IPS-NIHi7 (cell line): ENCODE measurements around the gene SESN3.
A peak's percentile ranks its signal among the peaks of the same experiment; 100 is the strongest.
"Not testable (repeated sequence)": the region's sequence is repeated elsewhere in the genome, so short reads cannot be mapped to it uniquely, and the experiment has no call there.

ENCODE experiments used
- DNase-seq: peaks from one replicate; pipeline ENCODE4 v3.0.0; 2012; ENCODE audit warnings: mixed read lengths; ENCODE audit errors: extremely low spot score

The SESN3 gene

GRCh38 chr11:95153857-95154246 lies 77.2 kb downstream of the SESN3 start:
- no peak for DNase-seq

- no peak for DNase-seq
Measured at GRCh38 chr11:95152876-95153856, 77.8 kb downstream of the SESN3 start.

GRCh38 chr11:95150956-95151684 lies 79.9 kb downstream of the SESN3 start:
- peak; percentile 93 for DNase-seq

GRCh38 chr11:95149651-95150364 lies 81.2 kb downstream of the SESN3 start:
- DNase-seq: peak; percentile 77

GRCh38 chr11:95148938-95149337 lies 82.1 kb downstream of the SESN3 start:
- DNase-seq: no peak

- DNase-seq: no peak
Measured at GRCh38 chr11:95148406-95148805, 82.6 kb downstream of the SESN3 start.

GRCh38 chr11:95147364-95147905 lies 83.6 kb downstream of the SESN3 start:
- no peak for DNase-seq

- DNase-seq: no peak
Measured at GRCh38 chr11:95145430-95146060, 85.5 kb downstream of the SESN3 start.

GRCh38 chr11:95144313-95145235 lies 86.4 kb downstream of the SESN3 start:
- no peak for DNase-seq

- DNase-seq: no peak
Measured at GRCh38 chr11:95143106-95143681, 87.8 kb downstream of the SESN3 start.

GRCh38 chr11:95142431-95142830 lies 88.6 kb downstream of the SESN3 start:
- no peak for DNase-seq

- DNase-seq: no peak
Measured at GRCh38 chr11:95140397-95141033, 90.5 kb downstream of the SESN3 start.

- no peak for DNase-seq
Measured at GRCh38 chr11:95138448-95138847, 92.6 kb downstream of the SESN3 start.

- DNase-seq: no peak
Measured at GRCh38 chr11:95137299-95137698, 93.7 kb downstream of the SESN3 start.

GRCh38 chr11:95136747-95137146 lies 94.3 kb downstream of the SESN3 start:
- not testable (repeated sequence) for DNase-seq

- DNase-seq: no peak
Measured at GRCh38 chr11:95135880-95136279, 95.1 kb downstream of the SESN3 start.

- DNase-seq: no peak
Measured at GRCh38 chr11:95135155-95135554, 95.8 kb downstream of the SESN3 start.

GRCh38 chr11:95134491-95134890 lies 96.5 kb downstream of the SESN3 start:
- DNase-seq: no peak

GRCh38 chr11:95132956-95133355 lies 98.0 kb downstream of the SESN3 start:
- DNase-seq: no peak
